OCI-LY3 (cell line): ENCODE results near the gene LRCH3.

Experiments
- CTCF ChIP-seq: fragments of 200-600, 300-600 bp; sonication (generic); IDR thresholded peaks from 2 replicates; pipeline ENCODE4 v1.5.1; 2014; ENCODE audit warnings: antibody characterized with exemption, low read length, low read depth
- EZH2phosphoT487 ChIP-seq: fragments of 200-600 bp; shearing (Covaris generic); IDR thresholded peaks from 2 replicates; pipeline ENCODE4 v1.6.1; 2018; ENCODE audit warnings: antibody characterized with exemption, mixed run types, low read depth

DNA sequence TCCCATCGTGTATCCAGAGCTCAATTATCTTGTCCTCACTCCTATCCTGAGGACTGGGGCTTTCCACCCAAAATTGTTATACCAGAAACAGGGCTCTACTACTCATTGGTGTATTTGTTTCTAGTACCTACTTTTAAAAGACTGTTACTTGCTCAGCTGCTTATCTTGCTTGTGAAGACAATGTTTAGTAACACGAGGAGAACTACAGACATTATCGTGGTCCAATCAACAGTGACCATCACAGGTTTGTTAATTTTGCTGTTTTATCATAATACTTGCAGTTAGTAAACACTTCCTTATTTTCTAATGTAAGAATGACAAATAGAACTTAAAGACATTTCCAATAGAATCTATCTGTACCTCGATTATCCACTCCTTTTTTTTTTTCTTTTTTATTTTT is 13.5 kb downstream of the LRCH3 start:
- TF ChIP-seq CTCF, result no peak
- TF ChIP-seq EZH2phosphoT487, result no peak
